Thyroid gland (tissue), 4 donors: ENCODE data around the gene CLRN3. TPM values are rescaled to one million over a fixed set of nuclear protein-coding genes. Genes with fewer than 3 reads are reported as not detected.

Source experiments
- DNase-seq, 2 donors: peaks; one replicate each; pipeline ENCODE4 v3.0.0-alpha.2; 2019
- H3K27ac ChIP-seq, 3 donors: fragments of 200-600 bp; sonication (generic); 1 replicate in 2 of 3; 2 replicates in 1 of 3; pipeline ENCODE4 v1.5.1; 2016 to 2019; ENCODE audit warnings: mild to moderate bottlenecking in 1 of 3, moderate library complexity in 1 of 3
- H3K27me3 ChIP-seq: fragments of 200-600 bp; sonication (generic); one replicate; pipeline ENCODE4 v1.5.1; 2019
- H3K36me3 ChIP-seq, 2 donors: fragments of 200-600 bp; sonication (generic); one replicate each; pipeline ENCODE4 v1.5.1; 2016 to 2019
- H3K4me1 ChIP-seq, 2 donors: fragments of 200-600 bp; sonication (generic); one replicate each; pipeline ENCODE4 v1.5.1; 2017 to 2019
- H3K4me3 ChIP-seq, 3 donors: fragments of 200-600 bp; sonication (generic); replicated peaks in 1 of 3; 1 replicate in 2 of 3; 2 replicates in 1 of 3; pipeline ENCODE4 v1.5.1; 2016; ENCODE audit warnings: mild to moderate bottlenecking in 1 of 3
- H3K9me3 ChIP-seq: fragments of 200-600 bp; sonication (generic); one replicate; pipeline ENCODE4 v1.5.1; 2017
- POLR2A ChIP-seq, 2 donors: fragments of 450-650 bp; IDR thresholded peaks; one replicate each; pipeline ENCODE4 v1.6.1; 2017; ENCODE audit warnings: antibody characterized with exemption in 2 of 2, mild to moderate bottlenecking in 2 of 2, moderate library complexity in 1 of 2
- WGBS, 2 donors: methylation state at CpG; one replicate each; pipeline ENCODE4 v1.1.5; 2017; 5-methylcytosine and 5-hydroxymethylcytosine counted together
- intact Hi-C: fragments of 100-400 bp; cut with DNase I; formaldehyde crosslinking; loops from one replicate; pipeline ENCODE4 v1.15.1; 2023
- total RNA-seq, 4 donors: library from RNA; depleted of rRNA; stranded (reverse); fragments of >200 nt; gene quantifications; one replicate each; pipeline ENCODE4 v1.2.3, GENCODE V29; 2016
- TF ChIP-seq, protein P1 (sequence below), 6 experiments: fragments of 200-600 bp in 3 of 6; fragments of 450-650 bp in 3 of 6; sonication (generic) in 3 of 6; IDR thresholded peaks; one replicate each; pipeline ENCODE4 v1.5.1; 2016 to 2019; ENCODE audit warnings: antibody characterized with exemption in 6 of 6, mild to moderate bottlenecking in 2 of 6, inconsistent platforms in 1 of 6, moderate library complexity in 1 of 6

Gene CLRN3
- total RNA-seq, 4 donors from 2014 or later: not detected

DNA sequence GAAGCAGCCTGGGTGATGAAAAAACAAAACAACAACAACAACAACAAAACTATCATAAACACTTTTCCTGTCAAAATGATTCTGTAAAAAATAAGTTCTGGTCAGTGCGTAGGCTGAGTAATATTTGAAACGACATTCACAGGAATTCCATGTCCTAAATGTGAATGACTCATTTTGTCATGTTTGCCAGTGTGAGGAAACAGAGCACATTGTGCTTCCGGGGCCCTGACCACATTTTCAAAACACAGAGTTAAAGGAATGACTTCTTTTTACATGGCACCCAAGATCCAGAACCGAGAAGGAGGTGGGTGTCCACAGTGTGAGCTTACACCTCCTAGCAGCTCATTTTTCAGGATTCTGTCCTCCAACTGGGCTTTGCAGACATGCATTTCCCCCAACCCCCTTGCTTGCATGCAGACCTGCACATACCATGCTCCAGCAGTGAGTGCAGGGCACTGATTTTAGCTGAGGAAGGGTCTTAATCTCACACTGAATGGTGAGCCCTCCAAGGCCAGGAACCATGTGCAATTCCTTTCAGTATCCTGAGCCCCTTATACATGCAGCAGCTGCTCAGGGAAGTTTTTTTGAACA is 3.0 kb downstream of the CLRN3 start:
- Histone ChIP-seq H3K4me3 (no peak overlapping the region), H3K27me3 (no peaks in the 10 kb centered on the region), H3K27ac (no peak overlapping the region), H3K9me3 (no peaks in the 10 kb centered on the region), H3K36me3 (no peaks in the 10 kb centered on the region), H3K4me1 (no peaks in the 10 kb centered on the region)
- no peak for DNase-seq
- intact Hi-C loops: no loop called here
- TF ChIP-seq POLR2A (IDR thresholded peaks at IDR 0.05): no peak
- TF ChIP-seq, protein P1, sequence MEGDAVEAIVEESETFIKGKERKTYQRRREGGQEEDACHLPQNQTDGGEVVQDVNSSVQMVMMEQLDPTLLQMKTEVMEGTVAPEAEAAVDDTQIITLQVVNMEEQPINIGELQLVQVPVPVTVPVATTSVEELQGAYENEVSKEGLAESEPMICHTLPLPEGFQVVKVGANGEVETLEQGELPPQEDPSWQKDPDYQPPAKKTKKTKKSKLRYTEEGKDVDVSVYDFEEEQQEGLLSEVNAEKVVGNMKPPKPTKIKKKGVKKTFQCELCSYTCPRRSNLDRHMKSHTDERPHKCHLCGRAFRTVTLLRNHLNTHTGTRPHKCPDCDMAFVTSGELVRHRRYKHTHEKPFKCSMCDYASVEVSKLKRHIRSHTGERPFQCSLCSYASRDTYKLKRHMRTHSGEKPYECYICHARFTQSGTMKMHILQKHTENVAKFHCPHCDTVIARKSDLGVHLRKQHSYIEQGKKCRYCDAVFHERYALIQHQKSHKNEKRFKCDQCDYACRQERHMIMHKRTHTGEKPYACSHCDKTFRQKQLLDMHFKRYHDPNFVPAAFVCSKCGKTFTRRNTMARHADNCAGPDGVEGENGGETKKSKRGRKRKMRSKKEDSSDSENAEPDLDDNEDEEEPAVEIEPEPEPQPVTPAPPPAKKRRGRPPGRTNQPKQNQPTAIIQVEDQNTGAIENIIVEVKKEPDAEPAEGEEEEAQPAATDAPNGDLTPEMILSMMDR (IDR thresholded peaks at IDR 0.05): no peak
- 68% methylated on average over 4 of the region's 4 CpGs for WGBS, 2 donors

DNA sequence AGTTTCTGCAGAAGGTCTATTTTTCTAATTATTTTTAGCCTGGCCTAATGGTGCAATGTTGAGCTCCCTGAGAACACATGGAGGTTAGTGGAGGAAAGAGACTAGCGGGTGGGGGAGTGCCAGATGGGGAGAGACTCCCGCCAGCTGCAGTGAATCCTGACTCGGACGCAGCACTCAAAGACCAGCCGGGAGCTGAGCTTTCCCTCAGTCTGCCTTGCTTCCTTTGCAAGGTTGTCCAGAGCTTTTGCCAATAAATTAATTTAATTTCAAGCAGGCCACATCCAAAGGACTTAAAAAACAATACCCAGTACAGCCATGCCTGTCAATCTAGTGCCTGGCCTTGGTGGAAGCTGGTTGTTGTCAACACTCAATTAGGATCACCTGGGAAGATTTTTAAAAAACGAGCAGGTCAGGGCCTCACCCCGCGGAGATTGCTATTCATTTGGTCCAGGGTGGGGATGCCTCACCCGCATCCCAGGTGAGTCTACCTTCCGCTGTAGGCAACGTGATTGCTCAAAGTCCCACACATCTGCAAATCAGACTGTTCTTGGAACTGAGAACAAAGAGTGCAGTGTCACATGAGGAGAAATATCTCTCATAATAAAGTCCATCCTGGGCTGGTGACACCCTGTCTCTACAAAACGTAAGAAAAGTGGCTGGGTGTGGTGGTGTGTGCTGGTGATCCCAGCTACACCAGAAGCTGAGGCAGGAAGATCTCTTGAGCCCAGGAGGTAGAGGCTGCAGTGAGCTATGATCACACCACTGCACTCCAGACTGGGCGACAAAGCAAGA is 4.0 kb downstream of the CLRN3 start:
- H3K27ac ChIP-seq: no peak overlapping the region
- no peaks in the 10 kb centered on the region for H3K4me1 ChIP-seq
- no peaks in the 10 kb centered on the region for H3K36me3 ChIP-seq
- H3K4me3 ChIP-seq: no peak overlapping the region
- DNase-seq: no peak
- H3K9me3 ChIP-seq: no peaks in the 10 kb centered on the region
- no peaks in the 10 kb centered on the region for H3K27me3 ChIP-seq
- TF ChIP-seq, protein P1 (IDR thresholded peaks at IDR 0.05): no peak
- WGBS, 2 donors: 85 to 87% methylated on average over 13 of the region's 13 CpGs
- intact Hi-C loops: no loop called here

DNA sequence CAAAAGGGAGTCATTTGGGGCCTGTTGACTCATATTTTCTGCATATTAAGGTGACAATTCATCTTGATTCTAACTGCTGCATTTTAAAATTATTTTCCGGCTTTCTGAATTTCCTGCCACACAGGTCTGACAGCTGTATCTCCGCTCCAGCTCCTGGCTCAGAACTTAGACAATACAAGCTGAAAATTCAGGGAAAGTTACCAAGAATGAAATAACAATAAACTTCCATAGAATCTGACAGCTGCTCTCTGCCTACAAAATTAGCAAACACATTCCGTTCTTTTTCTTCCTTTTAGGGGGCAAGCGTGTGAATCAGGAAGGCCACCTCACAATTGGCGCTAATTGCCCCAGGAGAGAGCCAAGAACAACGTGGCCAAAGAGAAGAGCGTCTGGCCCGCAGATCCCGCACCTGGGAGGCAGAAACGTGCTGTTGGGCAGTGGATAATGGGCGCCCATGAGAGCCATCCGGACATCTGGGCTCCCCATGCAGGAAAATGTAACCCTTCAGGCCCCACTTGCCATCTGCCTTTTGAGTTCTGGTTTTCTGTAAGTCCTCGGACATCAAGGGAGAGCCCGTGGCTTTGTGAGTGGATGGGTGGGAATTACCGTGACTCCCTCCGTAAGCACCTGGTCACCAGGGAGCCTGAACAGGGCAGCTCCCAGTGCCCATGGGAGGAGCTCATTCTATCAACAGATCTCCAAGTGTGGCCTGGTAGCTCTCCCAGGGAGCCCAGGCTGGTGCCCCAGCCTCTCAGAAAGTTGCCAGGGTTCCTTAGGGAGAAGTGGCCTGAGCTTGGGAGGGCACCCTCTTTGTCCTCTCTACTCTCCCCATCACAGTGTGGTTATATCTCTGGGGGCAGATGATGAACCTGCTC is 5.0 kb downstream of the CLRN3 start:
- Histone ChIP-seq H3K36me3 (no peaks in the 10 kb centered on the region), H3K27ac (peak overlapping the region in 1 of 3 donors; percentile 17), H3K4me3 (no peak overlapping the region), H3K27me3 (no peaks in the 10 kb centered on the region), H3K4me1 (no peaks in the 10 kb centered on the region), H3K9me3 (no peaks in the 10 kb centered on the region)
- intact Hi-C loops: no loop called here
- DNase-seq: no peak
- TF ChIP-seq POLR2A (IDR thresholded peaks at IDR 0.05): no peak
- TF ChIP-seq, protein P1 (IDR thresholded peaks at IDR 0.05): no peak
- WGBS, 2 donors: 63 to 75% methylated on average over 14 to 16 of the region's 16 CpGs

DNA sequence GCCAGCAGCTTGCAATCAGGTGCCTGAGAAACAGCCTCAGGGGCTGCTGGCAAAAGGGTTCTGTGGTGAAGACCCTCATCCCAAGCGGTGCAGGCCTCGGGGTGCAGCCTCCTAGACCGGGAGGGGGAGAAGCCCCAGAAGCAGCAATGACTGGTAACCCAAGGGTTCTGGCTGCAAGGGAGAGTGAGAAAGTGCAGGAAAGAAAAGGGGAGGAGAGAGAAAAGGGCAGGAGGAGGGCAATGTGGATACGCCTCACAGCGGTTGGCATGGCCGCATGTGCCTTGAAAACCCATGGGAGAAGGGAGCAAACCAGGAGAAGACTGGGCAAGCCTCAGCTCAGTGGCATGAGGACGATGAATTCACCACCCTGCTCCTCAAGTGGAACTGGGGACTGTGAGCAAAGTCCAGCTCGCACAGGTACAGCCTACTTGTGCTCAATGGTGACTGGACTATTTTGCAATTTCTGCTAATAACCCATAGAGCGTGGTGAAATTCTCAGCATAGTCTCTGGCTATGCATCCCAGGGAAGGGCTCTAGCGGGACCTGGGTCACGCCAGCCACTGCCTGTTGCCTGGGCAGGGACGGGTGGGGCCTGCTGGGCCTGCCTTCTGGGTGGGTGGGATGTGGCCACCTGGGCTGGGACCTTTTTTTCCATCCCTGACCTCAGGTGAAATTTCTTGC is 6.2 kb downstream of the CLRN3 start:
- WGBS, 2 donors: 85 to 90% methylated on average over 12 of the region's 12 CpGs
- TF ChIP-seq, protein P1 (IDR thresholded peaks at IDR 0.05): no peak
- Histone ChIP-seq H3K4me3 (no peak overlapping the region), H3K27ac (no peak overlapping the region), H3K4me1 (no peaks in the 10 kb centered on the region), H3K27me3 (no peaks in the 10 kb centered on the region), H3K9me3 (no peaks in the 10 kb centered on the region), H3K36me3 (no peaks in the 10 kb centered on the region)
- intact Hi-C loops: no loop called here
- DNase-seq: no peak
